DMS153 treated with DMSO at 0.1 percent for 48 hours (cell line): ENCODE data around the gene CCDC190.
"Not testable (repeated sequence)": the region's sequence is repeated elsewhere in the genome, so short reads cannot be mapped to it uniquely, and the experiment has no call there.

ENCODE experiments used
- DNase-seq: peaks from one replicate; lab custom pipeline; 2025; ENCODE audit not compliant: unreplicated experiment; lab: John Stamatoyannopoulos, UW

CCDC190 gene

DNA sequence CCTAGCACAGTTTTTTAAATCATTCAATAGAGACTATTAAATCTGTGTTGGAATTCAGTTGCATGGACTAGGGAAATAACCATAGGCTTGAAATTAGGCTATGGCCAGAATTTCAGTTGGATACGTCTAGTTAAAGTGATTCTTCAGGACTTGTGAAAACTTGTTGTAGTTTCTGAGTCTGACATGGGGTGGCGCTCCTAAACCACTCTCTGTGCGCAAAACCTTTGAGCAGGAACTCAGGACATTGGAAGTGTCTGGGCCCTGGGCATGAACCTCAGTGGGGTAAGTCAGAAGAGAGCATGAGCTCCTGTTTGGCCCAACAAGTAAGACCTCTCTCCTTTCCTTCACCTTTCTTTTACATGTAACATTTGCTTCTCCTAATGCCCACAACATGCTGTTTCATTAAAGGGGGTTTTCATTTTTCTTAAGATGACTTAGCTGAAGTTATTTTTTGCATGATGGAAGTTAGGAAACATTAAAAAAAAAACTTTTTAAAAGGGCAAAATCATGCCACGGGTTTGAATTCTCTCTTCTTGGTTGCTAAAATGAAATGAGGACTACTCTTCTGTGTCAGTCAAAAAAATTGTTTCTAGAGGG, 17.1 kb upstream of the CCDC190 start:
- DNase-seq = peak; percentile 81

- no peak for DNase-seq
These were observed 16.4 kb upstream of the CCDC190 start for GRCh38 chr1:162877412-162877811.

- no peak for DNase-seq
These were observed 15.8 kb upstream of the CCDC190 start for GRCh38 chr1:162876751-162877150.

- peak; percentile 91 for DNase-seq
These were observed 13.0 kb upstream of the CCDC190 start for GRCh38 chr1:162873671-162874666.

- no peak for DNase-seq
These were observed 12.0 kb upstream of the CCDC190 start for GRCh38 chr1:162872981-162873380.

DNA sequence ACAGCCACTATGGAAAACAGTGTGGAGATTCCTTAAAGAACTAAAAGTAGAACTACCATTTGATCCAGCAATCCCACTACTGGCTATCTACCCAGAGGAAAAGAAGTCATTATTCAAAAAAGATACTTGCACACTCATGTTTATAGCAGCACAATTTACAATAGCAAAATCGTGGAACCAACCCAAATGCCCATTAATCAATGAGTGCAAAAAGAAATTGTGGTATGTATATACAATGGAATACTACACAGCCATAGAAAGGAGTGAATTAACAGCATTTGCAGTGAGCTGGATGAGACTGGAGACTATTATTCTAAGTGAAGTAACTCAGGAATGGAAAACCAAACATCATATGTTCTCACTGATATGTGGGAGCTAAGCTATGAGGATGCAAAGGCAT, 10.4 kb upstream of the CCDC190 start:
- not testable (repeated sequence) for DNase-seq

- no peak for DNase-seq
These were observed 8.0 kb upstream of the CCDC190 start for GRCh38 chr1:162868972-162869371.

GRCh38 chr1:162861625-162862024, 650 bp upstream of the CCDC190 start:
- DNase-seq = no peak

- DNase-seq = no peak
These were observed 1.8 kb downstream of the CCDC190 start for GRCh38 chr1:162859191-162859590.

GRCh38 chr1:162857850-162858249, 3.1 kb downstream of the CCDC190 start:
- no peak for DNase-seq

DNA sequence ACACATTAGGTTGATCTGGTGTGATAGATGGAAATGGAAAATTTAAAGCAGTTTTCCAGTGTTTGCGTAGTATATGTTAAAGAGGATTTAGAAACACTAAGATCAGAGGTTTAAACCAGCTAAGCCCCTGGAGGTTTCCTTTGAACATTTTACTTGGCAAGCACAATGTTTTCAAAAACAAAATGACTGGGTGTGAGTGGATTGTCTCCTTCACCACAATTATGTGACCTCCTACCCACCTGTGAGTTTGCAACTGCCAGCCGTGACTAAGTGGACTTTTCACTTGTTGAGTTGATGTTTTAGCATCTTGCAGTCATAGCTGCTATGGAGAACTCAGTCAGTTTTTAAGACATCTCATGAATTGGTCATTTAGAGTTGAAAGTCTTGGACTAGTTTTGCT, 4.7 kb downstream of the CCDC190 start:
- no peak for DNase-seq

DNA sequence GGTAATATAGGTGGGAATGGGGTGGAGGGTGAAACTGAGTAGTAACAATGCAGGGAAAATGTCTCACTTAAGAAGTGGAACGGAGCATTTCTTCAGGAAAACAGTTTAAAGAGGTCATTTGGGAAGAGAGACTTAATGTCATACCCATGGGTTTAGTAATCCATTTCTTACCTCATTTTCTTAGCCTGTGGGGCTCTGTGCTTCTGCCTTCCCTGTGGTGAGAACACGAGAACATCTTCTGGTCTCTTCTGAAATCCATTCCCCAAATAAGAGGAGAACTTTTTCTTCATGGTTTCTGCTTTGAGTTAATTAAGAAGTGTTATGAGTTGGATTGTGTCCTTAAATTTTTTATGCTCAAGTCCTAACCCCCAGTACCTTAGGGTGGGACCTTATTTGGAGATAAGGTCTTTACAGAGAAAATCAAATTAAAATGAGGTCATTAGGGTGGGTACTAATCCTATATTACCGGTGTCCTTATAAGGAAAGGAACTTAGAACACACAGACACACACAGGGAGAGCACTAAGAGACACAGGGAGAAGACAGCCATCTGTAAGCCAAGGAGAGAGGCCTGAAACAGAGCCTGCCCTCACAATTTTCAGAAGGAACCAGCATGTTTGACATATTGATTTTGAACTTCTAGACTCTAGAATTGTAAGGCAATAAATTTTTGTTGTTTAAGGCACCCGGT, 5.4 kb downstream of the CCDC190 start:
- no peak for DNase-seq

- DNase-seq = peak; percentile 94
These were observed 6.6 kb downstream of the CCDC190 start for GRCh38 chr1:162854245-162854882.

- DNase-seq = no peak
These were observed 9.6 kb downstream of the CCDC190 start for GRCh38 chr1:162851341-162851740.

DNA sequence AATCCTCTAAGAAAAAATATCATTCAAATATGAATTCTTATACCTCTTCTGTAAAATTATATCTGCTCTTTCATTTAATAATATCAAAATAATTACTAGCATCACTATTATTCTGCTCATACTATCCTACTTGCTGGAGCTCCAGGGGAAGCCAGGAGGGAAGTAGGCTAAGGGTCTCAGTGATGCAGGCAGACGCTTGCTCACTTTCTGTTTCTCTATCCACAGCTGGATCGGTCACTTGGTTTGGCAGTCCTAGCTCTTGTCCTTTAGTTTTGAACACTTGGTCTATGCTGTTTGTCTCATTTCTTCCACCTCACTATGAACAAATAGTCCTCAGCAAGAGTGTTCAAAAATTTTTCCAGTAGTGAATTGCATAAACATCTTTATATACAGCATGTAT, 11.3 kb downstream of the CCDC190 start:
- no peak for DNase-seq

DNA sequence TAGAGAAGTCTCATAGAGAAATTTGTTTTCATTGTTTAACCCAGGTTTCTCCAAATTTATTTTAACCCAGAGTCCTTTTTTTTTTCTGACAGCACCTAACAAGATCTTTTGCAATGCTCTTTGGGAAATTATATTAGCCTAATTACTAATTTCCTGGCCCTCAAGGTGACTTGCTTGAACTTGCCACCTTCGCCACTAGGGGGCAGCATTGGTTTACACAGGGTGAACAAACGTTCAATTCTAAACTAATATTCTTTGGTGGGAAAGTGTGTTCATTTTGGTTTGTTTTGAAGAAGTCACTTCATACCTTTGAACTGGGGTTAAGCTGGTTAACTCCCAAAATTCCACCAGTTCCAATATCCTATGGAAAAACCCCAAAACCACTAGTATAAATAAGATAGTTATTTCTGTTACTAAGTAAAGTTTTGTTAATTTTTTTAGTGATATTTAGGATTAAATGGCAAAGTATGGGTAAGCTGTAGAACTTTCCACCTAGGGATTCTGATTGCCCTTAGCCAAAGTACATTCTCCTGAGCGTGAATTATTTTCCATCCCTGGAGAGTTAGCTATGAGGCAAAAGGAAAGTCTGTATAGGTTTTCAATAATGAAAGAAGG, 13.0 kb downstream of the CCDC190 start:
- DNase-seq = peak; percentile 90

DNA sequence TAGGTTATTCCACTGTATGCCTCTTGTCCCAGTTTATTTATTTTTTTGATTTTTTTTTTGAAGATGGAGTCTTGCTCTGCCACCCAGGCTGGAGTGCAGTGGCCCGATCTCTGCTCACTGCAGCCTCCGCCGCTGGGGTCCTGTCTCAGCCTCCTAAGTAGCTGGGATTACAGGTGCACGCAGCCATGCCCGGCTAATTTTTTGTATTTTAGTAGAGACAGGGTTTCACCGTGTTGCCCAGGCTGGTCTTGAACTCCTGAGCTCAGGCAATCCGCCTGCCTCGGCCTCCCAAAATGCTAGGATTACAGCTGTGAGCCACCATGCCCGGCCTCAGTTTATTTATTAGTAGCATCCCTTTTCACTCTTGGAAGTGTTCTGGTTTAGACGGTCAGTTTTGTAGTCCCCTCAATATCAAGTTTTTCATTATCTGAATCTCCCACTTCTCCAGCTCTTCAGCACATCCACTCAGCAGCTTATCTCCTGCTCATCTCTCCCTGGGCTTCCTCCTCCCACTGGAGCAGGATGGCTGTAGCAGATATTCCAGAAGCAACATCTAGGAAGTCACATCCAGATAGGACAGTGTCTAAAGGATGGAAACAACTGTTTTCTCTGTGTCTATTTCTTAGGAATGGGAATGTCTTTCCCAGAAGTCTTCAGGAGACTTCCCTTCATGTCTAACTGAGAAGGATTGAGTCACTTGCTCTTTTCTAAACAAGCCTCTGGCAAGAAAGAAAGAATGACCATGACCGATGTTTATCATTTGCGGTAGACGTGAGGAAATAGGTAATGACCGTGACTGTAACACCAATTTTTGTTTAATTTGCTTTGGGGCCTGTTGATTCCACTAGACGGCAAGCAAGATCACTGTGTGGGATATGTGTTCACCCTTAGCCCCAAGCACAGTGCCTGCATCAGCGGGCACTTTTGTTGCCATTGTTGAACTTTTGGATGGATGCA, 14.4 kb downstream of the CCDC190 start:
- no peak for DNase-seq

- DNase-seq = no peak
These were observed 16.8 kb downstream of the CCDC190 start for GRCh38 chr1:162844153-162844552.

GRCh38 chr1:162840250-162840839, 20.6 kb downstream of the CCDC190 start:
- DNase-seq = no peak
